Endothelial cell of umbilical vein (primary cell): ENCODE data around the gene PRKRIP1. TPM values are rescaled to one million over a fixed set of nuclear protein-coding genes. Genes with fewer than 3 reads are reported as not detected.

Source experiments
- BruUV-seq: library from RNA; stranded (reverse); fragments of 400-500 nt; replicated peaks from 2 replicates; lab custom pipeline; 2021; lab: Mats Ljungman, UMichigan
- CTCF ChIA-PET: fragments of 300-600, 350-600 bp; sonication (Branson Sonifier 250); formaldehyde crosslinking; loops from one replicate; lab custom pipeline; 2021; ENCODE audit warnings: antibody characterized with exemption, inconsistent platforms; lab: Charles Lee
- POLR2A ChIA-PET: fragments of 300-600, 350-600 bp; sonication (Branson Sonifier 250); formaldehyde crosslinking; loops from one replicate; lab custom pipeline; 2021; ENCODE audit warnings: antibody characterized with exemption, inconsistent platforms; lab: Charles Lee
- DNase-seq: peaks from one replicate; pipeline ENCODE4 v3.0.0-alpha.2; 2011; ENCODE audit warnings: low read depth, low spot score
- FAIRE-seq: peaks from 2 replicates; lab custom pipeline; 2011; peaks lifted over from hg19 to GRCh38; lab: Jason Lieb, UNC
- H2AFZ ChIP-seq: 2 replicates; pipeline ENCODE4 v1.6.0; 2012; ENCODE audit warnings: low read depth, low read length, control low read depth, inconsistent platforms
- H3K27ac ChIP-seq: 2 replicates; pipeline ENCODE4 v1.5.1; 2011; ENCODE audit warnings: low read depth, mild to moderate bottlenecking, control low read depth, low read length, moderate library complexity; ENCODE audit not compliant: insufficient read depth
- H3K27me3 ChIP-seq, 2 experiments: 2 replicates each; pipeline versions ENCODE4 v1.6.0 to v1.6.1; 2011; ENCODE audit warnings: low read length in 2 of 2, mixed read lengths in 1 of 2; ENCODE audit not compliant: control insufficient read depth in 2 of 2, insufficient read depth in 2 of 2
- H3K36me3 ChIP-seq, 2 experiments: 2 replicates in 1 of 2; 3 replicates in 1 of 2; pipeline ENCODE4 v1.5.1; 2011; ENCODE audit warnings: low read length in 2 of 2, mild to moderate bottlenecking in 1 of 2, moderate library complexity in 1 of 2; ENCODE audit not compliant: control insufficient read depth in 2 of 2, insufficient read depth in 2 of 2; ENCODE audit errors: extremely low read depth in 1 of 2
- H3K4me1 ChIP-seq: 3 replicates; pipeline ENCODE4 v1.5.1; 2011; ENCODE audit warnings: mild to moderate bottlenecking, low read length; ENCODE audit not compliant: control insufficient read depth, insufficient read depth; ENCODE audit errors: extremely low read depth
- H3K4me2 ChIP-seq: 2 replicates; pipeline ENCODE4 v1.6.1; 2011; ENCODE audit warnings: low read length, control low read depth, mixed read lengths; ENCODE audit not compliant: insufficient read depth
- H3K4me3 ChIP-seq, 3 experiments: fragments of 200-600 bp in 1 of 3; sonication (generic), shearing (Covaris generic) in 1 of 3; replicated peaks in 1 of 3; 2 replicates each; pipeline ENCODE4 v1.5.1; 2011 to 2016; ENCODE audit warnings: control low read depth in 3 of 3, low read length in 3 of 3, mild to moderate bottlenecking in 2 of 3, inconsistent platforms in 1 of 3, low read depth in 1 of 3, moderate library complexity in 1 of 3; ENCODE audit not compliant: insufficient read depth in 1 of 3
- H3K79me2 ChIP-seq: 2 replicates; pipeline ENCODE4 v1.6.0; 2012; ENCODE audit warnings: low read length, inconsistent platforms; ENCODE audit not compliant: control insufficient read depth, insufficient read depth
- H3K9ac ChIP-seq: replicated peaks from 2 replicates; pipeline ENCODE3; 2011; ENCODE audit warnings: low read length, control low read depth; ENCODE audit not compliant: insufficient read depth; ENCODE audit errors: extremely low read depth
- H3K9me1 ChIP-seq: replicated peaks from 3 replicates; pipeline ENCODE4 v1.6.0; 2011; ENCODE audit warnings: mild to moderate bottlenecking, low read length; ENCODE audit not compliant: control insufficient read depth, insufficient read depth; ENCODE audit errors: extremely low read depth
- H3K9me3 ChIP-seq: replicated peaks from 2 replicates; pipeline ENCODE4 v1.5.1; 2012; ENCODE audit warnings: low read length, inconsistent platforms; ENCODE audit not compliant: control insufficient read depth, insufficient read depth
- H4K20me1 ChIP-seq: replicated peaks from 2 replicates; pipeline ENCODE3; 2011; ENCODE audit warnings: mild to moderate bottlenecking, low read length; ENCODE audit not compliant: control insufficient read depth, insufficient read depth; ENCODE audit errors: extremely low read depth
- CTCF ChIP-seq, 2 donors: IDR thresholded peaks; 1 replicate in 1 of 2; 2 replicates in 1 of 2; pipeline ENCODE4 v1.5.1; 2011; ENCODE audit warnings: low read length in 2 of 2, mild to moderate bottlenecking in 2 of 2, moderate library complexity in 2 of 2, control low read depth in 1 of 2, inconsistent platforms in 1 of 2, low read depth in 1 of 2; ENCODE audit not compliant: insufficient read depth in 1 of 2; ENCODE audit errors: extremely low read depth in 1 of 2
- EZH2 ChIP-seq: IDR thresholded peaks from 2 replicates; pipeline ENCODE4 v1.6.1; 2012; ENCODE audit warnings: borderline replicate concordance, low read depth, mild to moderate bottlenecking, moderate library complexity, low read length, inconsistent platforms; ENCODE audit not compliant: severe bottlenecking
- FOS ChIP-seq: IDR thresholded peaks from 2 replicates; pipeline ENCODE4 v1.6.1; 2011; ENCODE audit warnings: mild to moderate bottlenecking, low read length, moderate library complexity, borderline replicate concordance; ENCODE audit not compliant: insufficient read depth
- GATA2 ChIP-seq: IDR thresholded peaks from 2 replicates; pipeline ENCODE4 v1.7.0; 2011; ENCODE audit warnings: low read depth, mild to moderate bottlenecking, moderate library complexity, mixed read lengths, low read length; ENCODE audit not compliant: insufficient read length, insufficient read depth
- JUN ChIP-seq: IDR thresholded peaks from 2 replicates; pipeline ENCODE4 v1.6.1; 2011; ENCODE audit warnings: borderline replicate concordance, low read depth; ENCODE audit not compliant: insufficient read length, insufficient read depth
- MYC ChIP-seq: IDR thresholded peaks from one replicate; pipeline ENCODE4 v1.6.1; 2011; ENCODE audit warnings: mild to moderate bottlenecking, low read depth, low read length
- POLR2A ChIP-seq: IDR thresholded peaks from 2 replicates; pipeline ENCODE4 v1.6.1; 2012; ENCODE audit warnings: low read depth, mild to moderate bottlenecking, control low read depth, low read length
- POLR2AphosphoS5 ChIP-seq: IDR thresholded peaks from 2 replicates; pipeline ENCODE4 v1.6.1; 2012; ENCODE audit warnings: low read depth, mild to moderate bottlenecking, control low read depth, low read length, moderate library complexity; ENCODE audit not compliant: insufficient read depth
- dilution Hi-C: fragments of 300-500 bp; cut with MboI; formaldehyde crosslinking; loops from one replicate; pipeline ENCODE4 v1.15.0; 2019; ENCODE audit warnings: low sequenced_read_pairs; ENCODE audit not compliant: extremely low pct_ligation_motif_present
- intact Hi-C: fragments of 100-400 bp; cut with micrococcal nuclease; formaldehyde crosslinking; loops from one replicate; pipeline ENCODE4 v1.10.0; 2022
- polyA plus RNA-seq, 4 experiments: library from polyadenylated mRNA; depleted of rRNA in 3 of 4; stranded (reverse) in 3 of 4; unstranded in 1 of 4; fragments of >200 nt; gene quantifications; 2 replicates each; pipeline versions ENCODE4 v1.2.1 to v1.2.3, GENCODE V29; 2011 to 2012; ENCODE audit warnings: missing spikeins in 1 of 4
- total RNA-seq: library from RNA; stranded (reverse); gene quantifications from 2 replicates; pipeline ENCODE4 v1.2.3, GENCODE V29; 2021
- TF ChIP-seq, protein P1 (sequence below): IDR thresholded peaks from 2 replicates; pipeline ENCODE4 v1.6.1; 2011; ENCODE audit not compliant: insufficient read depth, insufficient read length

Gene PRKRIP1
- total and polyA plus RNA-seq, 2 donors (not counting 3 experiments of a cell fraction or from before 2014, with no cell fraction given) = 16.1 to 26.1 TPM

GRCh38 chr7:102446387-102447156, 50.4 kb downstream of the PRKRIP1 start:
- POLR2A ChIA-PET = no interaction called here
- CTCF ChIA-PET = no interaction called here
- Histone ChIP-seq H3K4me1 (no peaks in the 10 kb centered on the region), H3K27ac (no peak overlapping the region), H3K9me1 (no peaks in the 10 kb centered on the region), H3K36me3 (peaks cover 0 to 30% of the 10 kb centered on the region in 2 experiments), H3K9me3 (no peaks in the 10 kb centered on the region), H3K79me2 (no peaks in the 10 kb centered on the region), H3K9ac (no peak overlapping the region), H3K4me2 (no peak overlapping the region), H3K4me3 (no peak overlapping the region), H4K20me1 (no peaks in the 10 kb centered on the region), H3K27me3 (no peaks in the 10 kb centered on the region), H2AFZ (no peak overlapping the region)
- no peak for TF ChIP-seq POLR2A
- TF ChIP-seq MYC = no peak
- TF ChIP-seq CTCF (IDR thresholded peaks at IDR 0.05; ENCODE audit: extremely low read depth in 1 of 2, insufficient read depth in 1 of 2, low read depth in 1 of 2, low read length in 2 of 2) = no peak
- TF ChIP-seq FOS = no peak
- TF ChIP-seq POLR2AphosphoS5 = no peak
- TF ChIP-seq EZH2 = no peak
- TF ChIP-seq, protein P1, sequence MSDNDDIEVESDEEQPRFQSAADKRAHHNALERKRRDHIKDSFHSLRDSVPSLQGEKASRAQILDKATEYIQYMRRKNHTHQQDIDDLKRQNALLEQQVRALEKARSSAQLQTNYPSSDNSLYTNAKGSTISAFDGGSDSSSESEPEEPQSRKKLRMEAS = no peak
- TF ChIP-seq JUN = no peak
- TF ChIP-seq GATA2 = no peak
- BruUV-seq = no TSS peak
- DNase-seq = no peak
- FAIRE-seq = no peak
- dilution Hi-C loops (no loop called here), intact Hi-C loops (no loop called here)
